Embryonic facial prominence (tissue), 1 donor: Measurements from ENCODE around the gene NTRK3.

Experiments used
- DNase-seq: peaks from one replicate; pipeline ENCODE4 v3.0.0-alpha.2; 2016; ENCODE audit errors: extremely low spot score

NTRK3 gene

DNA sequence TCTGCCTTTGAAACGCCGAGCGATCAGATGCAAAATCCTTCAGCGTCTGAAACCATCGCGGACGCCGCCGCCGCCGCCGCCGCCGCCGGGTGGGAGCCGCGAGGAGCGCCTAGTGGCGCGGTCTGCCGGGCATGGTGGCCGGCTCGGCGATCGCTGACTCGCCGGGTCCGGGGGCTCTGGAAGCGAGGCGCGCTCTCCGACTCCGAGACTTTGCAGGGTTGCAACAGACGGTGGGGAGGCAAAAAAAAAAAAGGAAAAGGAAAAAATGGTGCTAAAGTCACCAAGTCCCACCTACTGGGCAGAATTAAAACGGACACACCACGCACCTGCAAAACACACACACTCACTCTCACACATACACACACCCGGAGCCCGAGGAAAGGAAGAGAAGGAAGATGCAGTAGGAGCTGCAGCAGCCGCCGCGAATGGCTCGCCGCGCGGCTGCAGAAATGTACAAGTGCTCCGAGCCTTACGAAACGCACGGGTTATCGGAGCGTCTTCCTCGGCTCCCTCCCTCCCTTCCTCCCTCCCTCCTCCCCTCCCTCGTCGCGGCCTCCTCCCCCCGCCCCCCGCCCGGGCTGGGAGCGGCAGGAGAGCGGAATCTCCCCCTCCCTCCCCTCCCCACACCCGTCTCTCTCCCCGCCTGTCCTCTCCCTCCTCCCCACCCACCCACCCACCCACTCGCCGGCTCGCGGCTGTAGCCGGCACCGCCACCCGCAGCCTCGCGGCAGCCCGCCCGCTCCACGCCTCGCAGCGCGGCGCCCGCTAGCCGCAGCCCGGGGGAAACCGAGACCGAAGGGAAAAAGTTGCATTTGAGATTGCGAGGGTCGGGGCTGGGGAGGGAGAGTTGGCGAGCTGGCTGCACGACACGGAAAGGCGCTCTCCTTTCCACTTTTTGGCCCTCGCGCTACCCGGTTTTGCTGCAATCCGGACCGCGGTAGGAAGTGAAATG, at the start of gene NTRK3:
Gene NTRK3 (minus strand): TSS at position 461 of the 952 bp plus-strand sequence. CDS start 586 bp downstream, outside the sequence.
- DNase-seq: peak; percentile 11

DNA sequence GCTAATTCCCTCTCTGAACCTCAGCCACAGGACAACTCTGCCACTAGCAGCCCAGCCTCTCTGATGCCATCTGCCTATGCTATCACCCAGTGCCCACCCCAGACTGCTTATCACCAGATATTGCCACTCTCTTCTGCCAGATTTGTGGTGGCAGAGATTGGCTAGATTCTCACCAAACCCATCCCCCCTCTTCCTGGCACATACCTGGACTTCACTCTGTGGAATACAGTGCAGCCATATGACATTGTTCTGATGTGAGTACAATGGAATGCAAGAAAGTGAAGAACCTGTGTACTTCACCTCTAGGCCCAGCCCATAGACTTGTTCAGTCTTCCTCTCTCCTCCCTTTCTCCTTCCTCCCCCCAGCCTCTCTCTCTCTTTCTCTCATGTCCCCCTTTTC, 46.9 kb upstream of the NTRK3 start:
- DNase-seq: no peak

DNA sequence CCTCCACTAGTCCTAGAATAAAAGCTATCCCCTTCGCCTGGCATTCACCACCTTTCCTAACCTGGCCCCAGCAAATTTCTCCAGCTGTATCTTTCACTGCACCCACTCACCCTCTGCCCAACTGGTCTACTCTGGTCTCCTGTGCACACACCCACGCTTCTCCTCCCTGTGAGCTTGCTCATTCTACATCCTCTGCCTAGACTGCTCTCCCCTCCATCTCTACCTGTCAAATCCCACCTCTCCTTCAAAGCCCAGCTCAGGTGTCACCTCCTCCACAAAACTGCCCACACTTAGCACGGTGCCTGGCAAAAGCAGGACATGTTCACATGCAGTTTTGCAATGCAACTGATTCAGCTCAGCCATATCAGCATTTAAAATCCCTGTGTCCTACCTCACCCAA, 45.8 kb upstream of the NTRK3 start:
- DNase-seq: no peak

DNA sequence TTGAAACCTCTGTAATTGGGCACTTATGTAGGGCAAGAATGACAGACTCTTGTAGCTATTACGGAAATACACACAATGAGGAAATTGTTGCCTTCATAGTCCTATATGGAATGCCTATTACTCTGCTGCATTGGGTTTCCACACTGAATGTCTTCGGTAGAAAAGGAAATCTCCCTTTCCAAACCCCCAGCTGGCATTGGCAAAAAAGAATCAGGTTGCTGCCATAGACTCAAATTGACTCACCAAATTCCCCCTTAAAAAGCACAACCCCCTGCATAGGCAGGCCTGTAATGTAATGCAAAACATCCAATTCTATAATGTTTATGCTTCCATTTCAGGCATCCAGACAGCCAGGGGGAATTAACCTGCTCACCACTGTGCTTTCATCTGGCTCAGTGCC, 44.8 kb upstream of the NTRK3 start:
- no peak for DNase-seq

DNA sequence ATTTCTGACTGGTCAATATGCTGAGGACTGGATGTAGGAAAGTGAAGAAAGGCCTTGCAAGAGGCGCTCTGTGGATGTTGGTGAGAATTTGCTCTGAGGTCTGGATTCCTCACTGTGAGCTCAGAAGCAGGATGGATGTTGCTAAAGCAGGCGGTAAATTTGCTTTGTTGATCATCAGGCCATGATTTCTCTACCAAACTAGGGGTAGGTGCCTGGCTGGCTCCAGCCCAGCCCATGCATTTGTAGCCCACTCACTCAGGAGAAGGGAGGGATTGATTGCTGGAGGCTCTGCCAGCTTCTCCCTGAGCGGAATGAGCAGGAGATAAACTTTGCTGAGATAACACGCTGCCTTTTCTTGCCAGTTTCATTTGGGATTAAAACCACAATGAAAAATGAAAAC, 44.3 kb upstream of the NTRK3 start:
- no peak for DNase-seq

DNA sequence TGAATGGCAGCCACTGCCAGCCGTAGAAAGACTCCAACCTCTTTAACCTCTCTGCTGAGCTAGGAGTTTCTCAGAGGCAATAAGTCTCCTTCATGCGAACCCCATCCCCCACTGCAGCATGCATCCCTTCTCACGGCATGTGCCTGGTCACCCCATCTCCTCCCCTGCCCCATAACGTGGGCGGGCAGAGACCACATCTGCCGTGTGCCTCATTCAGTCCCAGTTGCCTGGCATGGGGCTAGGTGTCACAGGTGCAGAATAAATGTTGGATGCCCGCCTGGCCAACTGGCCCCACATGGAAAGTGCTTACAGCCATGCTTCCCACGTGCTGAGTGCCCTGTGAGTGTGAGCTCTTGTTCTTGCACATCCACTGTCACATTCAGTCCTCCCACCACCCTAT, 43.5 kb upstream of the NTRK3 start:
- DNase-seq: no peak

DNA sequence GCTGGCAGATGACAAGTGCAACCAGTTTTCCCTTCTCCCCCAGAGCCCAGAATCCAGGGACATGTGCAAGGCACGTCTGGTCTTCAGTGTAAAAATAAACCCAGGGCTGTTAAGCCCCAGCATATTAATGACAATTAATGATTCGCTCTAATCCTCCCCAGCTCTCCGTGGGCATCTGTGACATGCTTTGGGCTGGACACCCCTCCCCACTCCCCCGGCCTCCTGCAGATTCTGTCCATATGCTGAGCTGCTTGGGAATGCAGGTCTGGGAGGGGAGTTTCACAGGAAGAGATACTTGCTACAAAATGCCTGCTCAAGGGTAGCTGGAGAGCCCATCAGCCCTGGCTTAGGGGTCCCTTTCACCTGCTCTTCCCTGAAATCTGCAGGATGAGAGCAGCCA, 43.0 kb upstream of the NTRK3 start:
- DNase-seq: no peak

DNA sequence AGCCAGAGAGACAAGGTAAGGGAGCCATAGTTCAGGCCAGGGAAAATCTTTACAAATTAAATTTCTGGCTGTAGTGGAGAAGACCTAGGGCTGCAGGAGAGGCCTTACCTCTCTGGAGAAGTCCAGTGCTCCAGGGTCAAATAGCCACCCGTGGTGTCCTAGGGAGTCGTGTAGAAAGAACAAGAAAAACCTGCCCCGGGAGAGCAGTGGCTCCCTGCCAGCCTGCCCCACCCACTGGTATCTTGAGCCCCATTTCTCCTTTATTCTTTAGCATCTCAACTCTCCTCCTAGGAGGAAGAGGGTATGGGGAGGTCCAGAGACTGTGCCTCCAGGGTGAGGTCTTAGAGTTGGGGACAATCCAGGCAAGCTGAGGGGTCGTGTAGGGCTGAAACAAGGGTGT, 32.1 kb upstream of the NTRK3 start:
- no peak for DNase-seq

DNA sequence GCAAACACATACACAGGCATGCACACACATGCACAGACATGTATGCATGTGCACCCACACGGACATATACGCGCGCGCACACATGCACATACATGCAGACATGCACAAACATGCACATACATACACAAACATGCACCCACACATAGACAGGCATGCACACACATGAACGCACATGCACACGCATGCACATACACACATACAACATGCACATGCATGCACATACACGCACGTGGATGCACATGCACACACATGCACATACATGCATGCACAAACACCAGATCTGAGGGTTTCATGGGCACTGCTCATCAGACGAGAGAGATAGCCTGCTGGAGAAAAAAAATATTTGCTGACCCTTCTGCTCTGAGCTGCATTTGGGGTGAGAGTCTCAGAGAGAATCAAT, 31.7 kb upstream of the NTRK3 start:
- no peak for DNase-seq

DNA sequence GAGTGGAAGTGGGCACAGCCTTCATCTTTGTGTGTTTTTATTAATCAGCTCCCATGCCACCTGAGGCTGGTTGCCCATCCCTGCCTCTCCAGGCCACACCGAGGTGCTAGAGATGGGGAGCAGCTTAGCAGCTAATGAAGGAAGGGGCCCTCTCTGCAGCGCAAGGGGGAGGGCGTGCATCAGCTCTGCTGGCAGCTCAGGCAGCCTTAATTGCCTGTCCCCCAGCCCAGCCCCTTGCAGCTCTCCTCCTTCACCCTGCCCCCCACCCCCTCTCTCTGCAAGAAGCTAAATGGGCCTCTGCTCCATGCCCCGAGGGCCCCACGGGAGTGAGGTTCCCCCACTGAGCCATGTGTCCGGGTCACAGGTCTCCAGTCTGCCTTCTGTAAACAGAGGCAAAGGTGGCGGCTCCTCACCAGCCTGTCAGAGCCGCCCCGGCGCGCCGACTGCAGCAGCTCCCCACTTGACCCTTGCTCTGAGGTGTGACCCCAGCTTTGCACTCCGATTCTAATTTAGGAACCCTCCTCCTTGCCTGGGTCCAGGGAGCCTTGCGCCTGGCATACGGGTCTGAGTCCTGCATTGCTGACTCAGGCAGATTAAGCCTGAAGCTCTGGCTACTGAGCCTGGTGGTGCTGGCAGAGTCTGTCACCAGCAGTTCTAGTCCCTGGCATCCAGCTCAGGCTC, 27.9 kb upstream of the NTRK3 start:
- no peak for DNase-seq

DNA sequence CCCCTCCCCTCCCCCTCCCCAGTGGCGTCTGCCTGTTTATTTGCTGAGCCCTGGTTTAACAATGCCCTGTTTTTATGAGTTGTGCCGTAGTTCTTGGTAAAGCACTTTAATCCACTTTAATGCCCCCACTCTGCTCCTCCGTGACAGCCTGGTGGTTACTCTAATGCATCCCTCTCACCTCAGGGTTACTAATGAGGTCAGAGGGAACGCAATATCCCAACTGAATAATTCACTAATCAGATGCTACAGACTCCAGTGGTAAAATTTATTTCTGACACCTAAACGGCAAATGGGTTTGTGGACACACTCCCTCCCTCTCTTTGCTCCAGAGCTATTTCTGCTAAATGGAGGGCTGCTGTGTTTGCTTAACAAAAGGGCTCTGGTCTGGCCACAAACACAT, 26.1 kb upstream of the NTRK3 start:
- DNase-seq: no peak

DNA sequence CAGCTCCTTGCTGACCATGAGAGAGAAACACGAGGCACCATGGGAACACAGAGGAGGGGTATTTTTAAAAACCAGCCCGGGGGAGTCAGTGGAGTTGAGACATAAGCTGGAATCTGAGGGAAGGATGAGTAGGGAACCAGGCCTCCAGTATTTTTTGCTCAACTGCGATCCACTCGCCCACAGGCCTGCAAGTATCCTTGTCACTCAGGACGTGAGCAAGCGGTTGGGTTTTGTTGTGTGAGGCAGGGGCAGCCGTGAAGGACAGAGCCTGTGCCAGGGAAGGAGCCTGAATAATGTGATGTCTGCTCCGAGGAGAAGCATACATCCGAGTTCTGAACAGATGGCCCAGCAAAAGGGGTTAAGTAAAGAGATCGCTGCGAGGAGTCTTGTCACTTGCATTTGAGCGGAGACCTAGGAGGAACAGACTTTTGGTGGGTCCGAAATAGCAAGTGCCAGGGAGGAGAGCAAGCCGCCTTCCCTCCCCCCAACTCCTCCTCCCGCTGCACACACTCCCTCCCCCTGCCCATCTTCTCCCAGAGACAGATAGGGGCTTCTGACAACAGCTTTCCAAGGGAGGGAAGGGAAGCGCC, 20.4 kb upstream of the NTRK3 start:
- no peak for DNase-seq

DNA sequence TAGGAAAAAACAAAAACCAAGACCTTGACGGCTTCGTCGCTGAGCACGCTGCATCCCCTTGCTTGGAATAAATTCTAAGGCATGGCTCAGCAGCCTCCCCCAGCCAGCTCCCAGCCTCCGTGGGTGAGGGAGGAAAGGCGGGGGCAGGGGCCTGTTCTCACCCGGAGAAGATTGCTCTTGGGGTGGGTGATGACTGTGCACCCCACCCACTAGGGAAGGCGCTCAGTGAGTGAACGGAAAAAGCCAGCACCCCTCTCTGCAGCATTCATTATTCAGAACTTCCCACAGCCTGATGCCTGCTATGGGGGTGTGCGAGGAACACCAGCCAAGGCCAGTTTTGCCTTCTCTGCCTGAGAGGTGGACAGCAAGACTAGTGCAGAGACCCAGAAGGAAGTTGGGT, 19.3 kb upstream of the NTRK3 start:
- DNase-seq: no peak

DNA sequence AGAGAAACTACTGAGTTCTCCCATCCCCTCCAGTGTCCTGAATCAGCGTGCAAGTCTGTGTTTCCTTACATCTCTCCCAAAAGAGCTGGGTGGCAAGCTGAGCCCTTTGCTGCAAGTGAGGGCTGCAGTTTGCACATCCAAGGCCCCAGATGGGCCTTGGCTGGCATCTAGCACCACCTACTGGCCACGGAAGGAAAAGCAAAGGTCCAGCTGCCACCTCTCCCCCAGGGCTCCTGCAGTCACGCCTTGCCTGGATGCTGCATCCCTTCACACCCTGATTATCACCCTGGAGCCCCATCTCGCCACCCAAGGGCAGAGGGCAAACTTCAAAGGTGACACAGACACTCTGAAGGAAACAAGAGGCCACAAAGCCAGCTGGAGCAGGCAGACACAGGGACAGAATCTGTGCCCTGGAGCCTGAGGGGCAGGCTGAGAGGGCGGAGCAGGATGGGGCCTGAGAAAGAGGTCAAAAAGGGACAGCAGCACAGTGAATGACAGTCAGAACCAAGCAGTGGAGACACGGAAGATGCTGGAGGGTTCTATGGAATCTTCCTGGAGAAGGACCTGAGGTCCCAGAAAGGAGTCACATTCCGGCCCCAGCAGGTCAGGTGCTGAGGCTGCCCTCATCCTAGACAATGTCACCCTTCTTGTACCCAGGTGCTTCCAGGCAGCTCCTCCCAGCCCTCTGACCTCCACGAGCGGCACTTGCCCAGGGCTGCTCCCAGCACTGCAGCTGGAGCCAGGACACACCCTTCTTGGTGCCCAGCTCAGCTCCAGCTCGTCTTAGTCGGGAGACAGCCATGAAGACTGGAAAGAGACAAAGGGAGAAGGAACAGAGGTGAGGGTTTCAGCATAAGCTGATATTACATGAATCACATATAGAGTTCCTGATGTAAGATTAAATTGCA, 18.3 kb upstream of the NTRK3 start:
- peak; percentile 27 for DNase-seq

DNA sequence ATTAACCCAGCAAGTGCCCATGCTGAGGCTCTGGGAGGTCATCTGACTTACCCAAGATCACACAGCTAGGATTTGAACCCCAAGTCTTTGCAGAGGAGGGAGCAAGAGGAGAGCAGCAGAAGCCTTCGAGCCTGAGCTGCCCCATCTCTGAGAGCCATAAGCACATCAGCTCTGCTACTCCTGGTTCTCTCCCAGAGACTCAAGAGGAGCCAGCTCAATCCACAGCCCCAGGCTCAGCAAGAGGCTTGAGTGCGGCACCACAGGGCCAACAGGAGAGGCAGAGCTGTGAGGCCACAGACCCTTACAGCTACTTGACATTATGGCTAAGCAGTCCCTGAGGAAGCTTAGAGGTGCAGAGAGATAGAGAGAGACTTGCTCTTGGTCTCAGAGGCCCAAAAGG, 15.9 kb upstream of the NTRK3 start:
- no peak for DNase-seq

DNA sequence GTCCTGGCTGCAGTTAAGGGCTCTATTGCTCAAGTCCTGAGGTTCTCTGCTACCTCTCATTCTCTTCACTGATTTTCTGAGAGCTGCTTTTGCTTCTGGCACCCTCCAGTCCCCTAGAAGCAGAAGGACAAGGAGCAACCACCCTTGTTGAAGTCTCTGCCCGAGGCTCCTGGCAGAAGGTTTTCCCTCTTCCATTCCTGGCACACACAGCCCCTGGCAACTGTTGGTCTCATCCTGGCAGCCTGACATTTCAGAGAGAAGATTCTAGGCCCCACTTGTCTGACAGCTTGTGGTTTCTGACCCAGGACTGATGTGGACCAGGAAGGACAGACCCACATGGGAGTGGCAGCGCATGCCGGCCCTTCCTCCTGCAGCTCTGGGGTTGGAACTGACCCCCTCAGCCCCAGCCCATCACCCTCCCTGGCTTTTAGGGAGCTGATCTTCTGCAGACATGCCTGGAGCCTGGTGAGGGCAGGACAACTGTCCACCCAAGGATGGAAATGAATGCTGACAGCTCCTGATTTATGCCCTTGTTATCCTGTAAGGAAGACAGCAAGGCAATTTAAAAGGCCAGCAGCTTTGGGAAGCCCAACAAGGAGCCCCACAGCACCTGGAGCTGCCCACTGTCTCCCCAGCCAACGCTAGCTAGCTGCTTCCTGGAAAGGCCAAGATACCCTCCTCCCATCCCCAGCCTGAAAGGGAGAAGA, 13.0 kb upstream of the NTRK3 start:
- no peak for DNase-seq

DNA sequence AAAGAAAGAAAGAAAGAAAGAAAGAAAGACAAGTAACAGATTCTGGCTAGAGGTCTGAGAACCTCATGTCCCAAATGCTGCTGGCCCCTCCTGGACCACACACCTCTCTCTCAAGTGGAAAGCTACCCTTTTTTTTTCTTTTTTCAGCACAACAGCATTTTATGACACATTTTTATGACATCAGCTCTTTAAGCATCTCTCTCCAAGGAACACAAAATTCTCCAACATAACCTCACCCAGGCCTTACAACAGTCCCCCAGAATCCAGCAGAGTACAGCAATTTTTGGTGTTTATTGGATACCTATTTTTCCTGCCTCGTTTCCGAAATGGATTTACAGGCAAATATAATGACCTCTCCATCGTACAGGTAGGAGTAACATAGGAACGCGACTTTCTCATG, 11.2 kb upstream of the NTRK3 start:
- no peak for DNase-seq

DNA sequence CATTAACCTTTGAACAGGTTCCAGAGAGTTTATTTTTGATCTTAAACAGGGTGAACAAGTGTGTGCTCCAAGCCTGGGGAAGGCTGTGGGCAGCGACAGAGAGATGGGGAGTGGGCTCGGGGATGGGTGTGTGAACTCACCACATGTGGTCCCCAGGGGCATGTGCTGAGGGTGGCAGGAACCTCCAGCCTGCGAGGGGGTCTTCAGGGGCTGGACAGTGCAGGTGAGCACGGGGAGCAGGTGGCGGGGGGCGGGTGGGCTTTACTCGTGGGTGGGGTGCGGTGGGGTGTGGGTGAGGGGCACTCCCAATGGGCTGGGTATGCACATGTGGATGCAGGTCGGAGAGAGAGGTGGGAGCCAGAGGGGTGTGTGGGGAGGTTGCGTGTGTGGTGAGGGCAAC, 9.6 kb upstream of the NTRK3 start:
- DNase-seq: no peak

DNA sequence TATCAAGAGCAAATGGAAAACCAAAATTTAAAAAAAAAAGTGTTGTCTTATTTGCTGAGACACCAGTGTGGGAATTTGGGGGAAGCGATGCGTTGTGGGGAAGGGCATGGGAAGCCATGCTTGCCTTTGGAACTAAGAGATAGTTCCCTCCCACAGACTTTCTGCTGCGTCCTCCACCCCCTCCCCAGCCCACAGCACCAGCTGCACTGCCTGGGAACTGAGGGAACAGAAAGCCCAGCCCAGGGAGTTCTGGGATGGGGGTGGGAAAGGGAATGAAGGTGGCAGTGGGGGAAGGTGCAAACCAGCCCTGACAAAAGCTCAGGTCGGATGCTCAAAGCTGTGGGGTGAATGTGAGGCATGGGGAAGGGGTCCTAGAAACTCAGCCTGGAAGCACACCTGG, 8.1 kb upstream of the NTRK3 start:
- DNase-seq: no peak

DNA sequence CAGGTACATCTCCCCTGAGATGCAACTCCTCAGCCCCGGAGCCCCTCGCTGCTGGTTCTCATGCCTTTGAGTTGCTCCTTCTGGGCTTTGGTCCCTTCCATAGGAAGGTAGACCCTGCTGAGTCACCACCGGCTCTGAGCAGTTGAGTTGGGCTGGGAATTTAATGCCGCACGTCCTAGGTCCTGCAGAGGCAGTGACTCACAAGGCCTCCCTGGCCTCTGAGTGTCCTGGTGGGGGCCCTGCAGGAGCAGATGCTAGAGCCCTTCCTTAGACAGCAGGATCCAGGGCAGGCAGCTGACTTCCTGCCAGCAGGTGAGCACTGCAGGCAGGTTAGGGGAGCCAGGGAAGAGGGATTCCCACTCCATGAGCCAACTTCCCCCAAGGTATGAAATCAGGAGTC, 5.5 kb upstream of the NTRK3 start:
- no peak for DNase-seq

DNA sequence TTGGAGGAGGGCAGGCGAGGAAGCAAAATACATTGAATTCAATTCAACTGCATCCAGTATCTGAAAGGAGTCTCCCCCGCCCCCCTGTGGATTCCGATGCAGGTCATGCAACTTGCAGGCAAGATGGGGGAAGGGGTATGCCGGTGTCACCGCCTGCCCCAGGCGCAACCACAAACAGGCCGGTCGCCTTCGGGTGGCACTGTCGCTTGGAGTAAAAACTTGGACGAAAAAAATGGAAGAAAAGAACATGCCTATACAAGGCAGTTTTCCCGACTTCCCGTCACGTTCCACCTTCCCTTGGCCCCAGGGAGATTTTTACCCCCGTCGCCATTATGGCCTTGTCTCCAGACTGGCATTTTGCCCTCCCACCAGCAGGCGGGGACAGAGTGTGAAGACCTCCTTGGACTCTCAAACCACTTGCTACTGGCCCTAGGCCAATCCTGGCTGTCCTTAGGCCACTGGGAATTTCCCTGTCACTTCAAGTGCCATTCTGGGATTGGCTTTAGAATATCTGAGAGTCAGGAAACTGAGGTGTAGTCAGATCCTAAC, 1.6 kb upstream of the NTRK3 start:
- DNase-seq: no peak
